ENCODE results near the gene MORN1.

Gene MORN1

DNA sequence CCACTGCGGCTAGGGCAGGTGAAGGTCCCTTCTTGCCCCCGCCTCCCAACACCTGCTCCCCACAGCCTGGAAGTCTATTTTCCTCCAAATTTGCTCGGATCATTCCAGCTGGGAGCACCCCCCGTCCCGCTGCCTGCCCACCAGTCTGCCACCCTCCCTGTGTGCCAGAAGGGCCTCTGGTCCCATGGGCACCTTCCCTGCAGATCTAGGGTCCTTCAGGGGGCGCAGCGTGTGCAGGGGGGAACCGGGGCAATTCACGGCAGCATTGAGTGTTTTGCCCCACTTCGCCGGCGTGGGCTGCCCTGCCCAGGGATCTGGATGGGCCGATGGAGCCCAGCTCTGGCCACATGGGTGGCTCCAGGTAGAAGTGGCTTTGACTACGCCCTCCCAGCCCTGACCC is 47.3 kb upstream of the MORN1 start:
- H3K27me3 ChIP-seq (replicated peaks; ENCODE audit: insufficient read depth, low read length) = peaks cover 70% of the 10 kb centered on the region
- no peaks in the 10 kb centered on the region for H4K20me1 ChIP-seq (ENCODE audit: insufficient read depth, low read length)
- H3K9ac ChIP-seq (ENCODE audit: low read length) = no peak overlapping the region
- no peak overlapping the region for H3K4me3 ChIP-seq (ENCODE audit: low read length)
- H3K4me2 ChIP-seq (ENCODE audit: low read depth, low read length) = no peak overlapping the region
- no peaks in the 10 kb centered on the region for H3K79me2 ChIP-seq (ENCODE audit: low read length)
- no peaks in the 10 kb centered on the region for H3K36me3 ChIP-seq (replicated peaks; ENCODE audit: insufficient read depth, low read length)
- no peak overlapping the region for H3K27ac ChIP-seq (ENCODE audit: low read length)
- TF ChIP-seq CTCF (IDR thresholded peaks at IDR 0.05; ENCODE audit: low read length) (no peak), EZH2phosphoT487 (IDR thresholded peaks at IDR 0.05; ENCODE audit: low read length) (no peak), EZH2 (optimal IDR thresholded peaks at IDR 0.05; ENCODE audit: low read depth, low read length) (no peak)
- H3F3A ChIP-seq (ENCODE audit: insufficient read depth, low read length) = no peaks in the 10 kb centered on the region
- H3K4me1 ChIP-seq (ENCODE audit: low read length) = peaks cover 12% of the 10 kb centered on the region
- no peak for DNase-seq
- no peak overlapping the region for H2AFZ ChIP-seq (ENCODE audit: low read length)
- H3K9me2 ChIP-seq (replicated peaks; ENCODE audit: insufficient read depth, low read length) = no peaks in the 10 kb centered on the region
- H3K9me3 ChIP-seq (replicated peaks; ENCODE audit: insufficient read depth, low read length) = no peaks in the 10 kb centered on the region

DNA sequence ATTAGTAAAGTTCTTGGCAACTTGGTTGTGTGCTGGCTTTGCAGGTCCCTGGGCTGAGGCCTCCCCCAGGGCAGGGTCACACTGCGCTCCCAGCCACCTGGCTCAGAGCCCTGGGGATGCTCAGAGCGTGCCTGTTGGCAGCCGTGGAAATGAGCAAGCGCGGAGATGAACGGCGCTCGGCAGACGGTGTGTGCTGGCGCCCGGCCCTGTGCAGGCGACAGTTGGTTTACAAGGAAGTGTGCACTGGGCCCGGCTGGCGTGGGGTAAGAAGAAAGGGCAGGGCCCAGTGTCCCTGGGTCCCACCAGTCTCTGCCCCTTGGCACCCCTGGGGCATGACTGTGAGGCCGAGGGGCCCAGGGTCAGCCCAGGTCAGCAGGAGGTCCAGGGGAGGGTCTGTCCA is 46.7 kb upstream of the MORN1 start:
- H4K20me1 ChIP-seq (ENCODE audit: insufficient read depth, low read length) = no peaks in the 10 kb centered on the region
- no peaks in the 10 kb centered on the region for H3K9me3 ChIP-seq (replicated peaks; ENCODE audit: insufficient read depth, low read length)
- TF ChIP-seq CTCF (IDR thresholded peaks at IDR 0.05; ENCODE audit: low read length) (no peak), EZH2 (optimal IDR thresholded peaks at IDR 0.05; ENCODE audit: low read depth, low read length) (no peak), EZH2phosphoT487 (IDR thresholded peaks at IDR 0.05; ENCODE audit: low read length) (no peak)
- H3K9ac ChIP-seq (ENCODE audit: low read length) = no peak overlapping the region
- H3K4me2 ChIP-seq (ENCODE audit: low read depth, low read length) = no peak overlapping the region
- no peak overlapping the region for H2AFZ ChIP-seq (ENCODE audit: low read length)
- H3F3A ChIP-seq (ENCODE audit: insufficient read depth, low read length) = no peaks in the 10 kb centered on the region
- no peak overlapping the region for H3K4me3 ChIP-seq (ENCODE audit: low read length)
- no peak overlapping the region for H3K27ac ChIP-seq (ENCODE audit: low read length)
- no peak for DNase-seq
- no peaks in the 10 kb centered on the region for H3K36me3 ChIP-seq (replicated peaks; ENCODE audit: insufficient read depth, low read length)
- H3K4me1 ChIP-seq (ENCODE audit: low read length) = peaks cover 12% of the 10 kb centered on the region
- H3K9me2 ChIP-seq (replicated peaks; ENCODE audit: insufficient read depth, low read length) = no peaks in the 10 kb centered on the region
- H3K79me2 ChIP-seq (ENCODE audit: low read length) = no peaks in the 10 kb centered on the region
- peaks cover 73% of the 10 kb centered on the region for H3K27me3 ChIP-seq (replicated peaks; ENCODE audit: insufficient read depth, low read length)

DNA sequence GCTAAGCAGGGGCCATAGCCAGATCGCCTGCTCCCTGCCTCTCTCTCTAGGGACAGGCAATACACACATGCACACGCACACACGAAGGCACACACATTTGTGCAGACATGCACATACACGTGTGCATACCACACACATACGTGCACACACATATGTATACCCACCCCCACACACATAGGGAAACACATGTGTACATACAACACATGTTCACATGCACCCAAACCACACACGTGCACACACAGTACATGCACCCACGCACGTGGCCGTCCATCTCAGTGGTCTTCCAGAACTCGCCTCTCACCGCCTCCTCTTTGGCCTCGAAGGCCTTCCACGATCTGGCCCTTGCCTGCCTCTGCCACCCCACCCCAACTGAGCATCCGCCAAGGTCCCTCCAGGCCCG is 46.3 kb upstream of the MORN1 start:
- H3K4me2 ChIP-seq (ENCODE audit: low read depth, low read length) = no peak overlapping the region
- H3F3A ChIP-seq (ENCODE audit: insufficient read depth, low read length) = no peaks in the 10 kb centered on the region
- H2AFZ ChIP-seq (ENCODE audit: low read length) = no peak overlapping the region
- H3K27me3 ChIP-seq (replicated peaks; ENCODE audit: insufficient read depth, low read length) = peaks cover 73% of the 10 kb centered on the region
- H3K9ac ChIP-seq (ENCODE audit: low read length) = no peak overlapping the region
- DNase-seq = no peak
- no peak overlapping the region for H3K4me3 ChIP-seq (ENCODE audit: low read length)
- TF ChIP-seq EZH2phosphoT487 (IDR thresholded peaks at IDR 0.05; ENCODE audit: low read length) = no peak
- no peak for TF ChIP-seq CTCF (IDR thresholded peaks at IDR 0.05; ENCODE audit: low read length)
- no peak for TF ChIP-seq EZH2 (optimal IDR thresholded peaks at IDR 0.05; ENCODE audit: low read depth, low read length)
- no peaks in the 10 kb centered on the region for H3K36me3 ChIP-seq (replicated peaks; ENCODE audit: insufficient read depth, low read length)
- H3K4me1 ChIP-seq (ENCODE audit: low read length) = peaks cover 12% of the 10 kb centered on the region
- H4K20me1 ChIP-seq (ENCODE audit: insufficient read depth, low read length) = no peaks in the 10 kb centered on the region
- H3K9me3 ChIP-seq (replicated peaks; ENCODE audit: insufficient read depth, low read length) = no peaks in the 10 kb centered on the region
- no peaks in the 10 kb centered on the region for H3K79me2 ChIP-seq (ENCODE audit: low read length)
- H3K9me2 ChIP-seq (replicated peaks; ENCODE audit: insufficient read depth, low read length) = no peaks in the 10 kb centered on the region
- H3K27ac ChIP-seq (ENCODE audit: low read length) = no peak overlapping the region

Measured in MM.1S (cell line).